GM12873 (cell line): ENCODE measurements around the gene HNRNPH1.

Experiments
- CTCF ChIP-seq: IDR thresholded peaks from 2 replicates; pipeline ENCODE4 v1.5.1; 2012; ENCODE audit warnings: low read depth, mild to moderate bottlenecking, moderate library complexity, low read length, control low read depth; ENCODE audit not compliant: insufficient read depth; ENCODE audit errors: missing control alignments

Gene HNRNPH1

DNA sequence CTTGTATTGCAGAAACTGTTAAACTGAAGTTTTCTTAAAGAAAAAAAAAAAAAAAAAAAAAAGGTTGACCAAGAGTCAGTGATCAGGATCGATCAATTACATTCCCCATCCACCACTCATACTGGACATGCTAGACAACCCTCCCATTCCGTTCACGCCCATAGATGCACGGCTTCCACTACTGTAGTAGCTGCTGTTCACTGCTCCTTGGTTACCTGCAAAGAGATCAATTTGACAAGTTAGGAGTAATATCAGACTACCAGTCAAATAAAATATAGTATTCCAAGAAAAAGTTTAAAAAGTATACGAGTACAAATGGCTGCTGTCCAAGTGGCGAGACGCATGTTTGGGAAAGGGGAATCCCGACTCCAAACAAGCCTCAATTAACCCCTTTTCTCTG is 8.7 kb downstream of the HNRNPH1 start:
- no peak for TF ChIP-seq CTCF

DNA sequence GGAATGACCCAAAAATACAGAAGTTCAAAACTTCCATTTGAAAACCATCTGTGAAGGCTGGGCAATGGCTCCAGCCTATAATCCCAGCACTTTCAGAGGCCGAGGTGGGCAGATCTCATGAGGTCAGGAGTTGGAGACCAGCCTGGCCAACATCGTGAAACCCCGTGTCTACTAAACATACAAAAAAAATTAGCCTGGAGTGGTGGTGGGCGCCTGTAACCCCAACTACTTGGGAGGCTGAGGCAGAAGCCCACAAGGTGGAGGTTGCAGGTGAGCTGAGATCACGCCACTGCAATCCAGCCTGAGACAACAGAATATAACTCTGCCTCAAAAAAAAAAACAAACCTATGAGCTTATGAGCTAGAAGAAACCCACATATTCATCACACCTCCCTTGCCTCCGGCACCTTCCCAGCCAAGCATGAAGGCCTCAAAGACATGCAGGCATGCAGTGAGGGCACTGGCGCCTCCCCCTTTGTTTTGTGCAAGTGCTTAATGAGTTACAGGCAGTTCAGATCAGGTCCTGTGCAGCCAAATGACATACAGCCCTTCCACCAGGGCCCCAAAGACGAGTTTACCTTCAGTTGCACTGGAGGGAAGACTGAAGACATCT is 9.9 kb downstream of the HNRNPH1 start:
- TF ChIP-seq CTCF, result no peak

GRCh38 chr5:179612577-179613459 is 10.7 kb downstream of the HNRNPH1 start:
- no peak for TF ChIP-seq CTCF

DNA sequence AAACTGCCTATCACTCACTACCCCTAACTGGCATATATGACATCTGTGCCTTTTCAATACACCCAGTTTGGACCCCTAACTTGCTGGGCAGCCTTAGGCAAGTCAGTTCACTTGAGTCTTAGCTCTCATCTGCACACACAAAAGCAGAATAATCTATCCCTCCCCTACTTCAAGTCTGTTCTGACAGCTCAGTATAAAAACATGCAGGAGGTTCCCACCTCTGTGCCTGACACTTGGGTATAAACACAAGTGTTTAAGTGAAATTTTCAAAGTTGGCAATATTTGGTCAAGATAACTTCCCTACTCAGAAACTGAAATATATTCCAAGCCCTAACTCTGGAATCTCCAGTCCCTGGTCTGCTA is 12.6 kb downstream of the HNRNPH1 start:
- TF ChIP-seq CTCF, result no peak

DNA sequence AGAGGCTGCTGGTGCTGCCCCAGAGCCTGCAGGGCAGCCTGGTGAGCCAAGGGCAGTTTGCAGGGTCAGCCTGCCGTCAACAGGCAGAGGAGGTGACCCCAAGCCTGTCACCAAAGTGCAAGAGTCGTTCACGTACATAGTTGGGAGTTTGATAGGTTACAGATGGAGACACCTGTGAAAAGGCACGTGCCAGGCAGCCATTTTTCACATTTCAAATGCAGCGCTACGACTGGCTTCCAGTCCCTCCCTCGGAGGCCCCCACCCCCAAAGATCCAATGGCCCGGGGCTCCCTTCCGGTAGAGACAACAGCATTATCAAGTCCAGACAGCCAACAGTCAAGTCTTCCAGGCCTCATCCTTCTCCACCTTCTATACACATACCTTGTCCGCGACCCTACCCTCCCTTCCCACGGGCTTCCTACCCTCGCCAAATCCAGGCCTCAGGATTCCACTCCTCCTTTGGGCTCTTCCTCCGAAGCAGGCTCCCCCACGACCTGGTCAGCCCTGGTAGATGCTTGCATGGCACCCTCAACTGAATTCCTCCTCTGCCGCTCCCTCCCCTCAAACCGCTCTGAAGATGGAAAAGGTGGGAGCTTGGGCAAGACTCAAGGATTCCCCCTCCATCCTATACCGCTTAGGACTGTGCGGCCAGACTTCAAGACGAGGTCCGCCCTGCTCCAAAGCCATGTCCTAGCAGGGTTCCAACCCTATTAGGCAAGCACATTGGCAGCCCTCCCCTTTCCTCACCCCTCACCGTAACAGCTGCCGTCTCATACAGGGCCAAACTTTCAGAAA is 13.2 kb downstream of the HNRNPH1 start:
- no peak for TF ChIP-seq CTCF

- TF ChIP-seq CTCF, result no peak
Observed at GRCh38 chr5:179609834-179610108, 13.7 kb downstream of the HNRNPH1 start.

DNA sequence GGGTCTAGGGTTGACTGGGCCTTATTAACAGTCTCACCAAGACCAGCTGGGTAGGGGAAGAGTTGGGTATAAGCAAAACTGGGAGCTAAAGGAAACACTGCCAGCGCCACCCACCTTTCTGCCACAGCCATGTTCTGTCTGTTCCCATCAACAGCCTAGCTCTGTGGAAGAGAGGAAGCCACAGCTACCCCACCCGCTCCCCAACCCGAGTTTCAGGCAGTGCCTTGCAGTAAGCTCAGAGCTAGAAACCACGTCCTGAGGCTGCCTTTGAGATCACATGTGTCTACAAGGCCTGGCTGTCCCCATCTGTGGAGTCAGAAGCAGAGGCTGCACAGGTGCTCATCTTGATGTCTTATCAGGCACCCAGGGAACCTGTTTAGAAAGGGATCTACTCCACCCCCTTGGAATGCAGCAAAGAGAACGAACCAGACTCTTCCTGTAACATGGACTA is 15.3 kb downstream of the HNRNPH1 start:
- no peak for TF ChIP-seq CTCF
